NCI-H187 treated with DMSO at 0.1 percent for 48 hours (cell line): ENCODE measurements around the gene GPR183.

Source experiments
- DNase-seq: peaks from one replicate; lab custom pipeline; 2025; lab: John Stamatoyannopoulos, UW

Gene GPR183

DNA sequence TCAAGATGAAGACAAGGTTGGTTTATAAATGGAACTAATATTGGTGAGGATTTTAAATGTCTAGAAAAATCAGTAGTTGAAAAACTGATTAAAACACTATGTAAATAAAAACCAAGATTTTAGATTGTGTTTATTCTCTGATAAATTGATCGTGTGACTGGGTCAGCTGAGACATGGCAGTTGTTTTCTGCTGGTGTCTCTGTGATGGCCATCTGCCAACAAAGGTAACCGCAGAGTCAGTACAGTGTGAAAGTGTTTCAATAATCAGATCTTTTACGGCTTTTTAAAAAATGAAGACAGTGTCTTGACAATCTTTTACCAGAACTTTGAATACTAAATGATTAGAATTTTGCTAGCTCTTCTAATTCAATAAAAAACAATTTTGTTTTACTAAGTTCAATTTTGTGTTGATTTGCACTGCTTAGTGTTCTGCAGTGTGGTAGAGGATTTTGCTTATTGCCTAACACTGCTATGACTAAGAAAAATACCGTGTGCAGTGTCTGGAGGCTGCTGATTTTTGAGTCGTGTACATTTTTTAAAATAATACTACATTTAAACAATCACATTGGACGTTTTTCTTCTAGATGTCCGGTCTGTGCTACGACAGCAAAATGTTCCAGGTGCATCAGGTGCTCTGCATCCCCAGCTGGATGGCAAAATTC is 32.7 kb upstream of the GPR183 start:
- no peak for DNase-seq

DNA sequence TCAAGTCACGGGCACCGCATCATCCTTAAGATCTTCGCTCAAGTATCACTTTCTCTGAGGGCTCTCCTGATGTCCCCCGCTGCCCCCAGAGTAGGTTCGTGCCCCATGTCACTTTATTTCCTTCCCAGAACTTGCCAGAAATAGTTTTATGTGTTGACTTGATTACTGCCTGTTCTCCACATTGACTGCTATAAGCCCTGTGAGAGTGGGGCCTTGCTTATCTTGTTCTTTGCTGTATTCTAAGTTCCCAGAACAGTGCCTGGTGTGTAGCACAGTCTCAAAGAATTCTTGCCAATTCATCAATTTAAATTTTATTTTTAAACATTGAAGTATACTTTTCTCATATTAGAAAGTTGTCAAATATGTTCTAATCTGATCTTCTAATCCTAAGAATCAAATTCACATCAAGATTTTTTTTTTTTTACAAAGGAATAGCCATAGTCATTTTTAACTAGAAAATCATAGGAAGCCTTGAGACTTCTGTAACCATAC is 32.1 kb upstream of the GPR183 start:
- DNase-seq: no peak

DNA sequence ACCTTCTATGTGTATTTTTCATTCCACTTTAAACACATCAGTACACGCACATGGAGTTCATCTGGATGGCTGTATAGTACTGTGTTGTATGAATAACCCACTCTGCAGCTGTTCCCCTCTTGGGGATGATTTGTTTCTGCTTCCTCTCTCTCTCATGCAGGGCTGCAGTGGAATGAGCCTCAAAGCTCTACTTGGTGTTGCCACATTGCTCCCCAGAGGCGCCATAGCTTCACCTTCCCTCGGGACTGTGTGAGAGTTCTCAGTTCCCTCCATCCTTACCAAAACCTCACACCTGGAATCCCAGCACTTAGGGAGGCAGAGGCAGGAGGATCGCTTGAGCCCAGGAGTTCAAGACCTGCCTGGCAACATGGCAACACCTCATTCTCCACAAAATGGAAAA is 28.4 kb upstream of the GPR183 start:
- DNase-seq: no peak

- no peak for DNase-seq
These were observed 27.9 kb upstream of the GPR183 start for GRCh38 chr13:99335087-99335486.

DNA sequence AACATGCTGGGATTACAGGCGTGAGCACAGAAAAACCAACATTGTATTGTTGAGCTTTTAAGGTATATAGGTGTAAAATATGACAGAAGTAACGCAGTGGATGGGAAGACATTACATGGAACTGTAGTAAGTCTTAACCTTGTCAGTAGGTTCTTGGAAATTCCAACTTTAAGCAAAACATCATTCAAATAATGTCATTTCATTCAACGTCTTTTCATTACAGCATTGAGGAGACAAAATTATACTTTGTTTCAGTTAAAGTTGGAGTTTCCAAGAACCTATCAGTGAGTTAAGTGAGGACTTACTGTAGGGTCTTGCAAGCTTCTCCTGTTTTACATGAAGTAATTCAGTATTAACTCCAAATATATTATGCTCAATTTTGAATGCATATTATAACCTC is 27.0 kb upstream of the GPR183 start:
- DNase-seq: no peak

DNA sequence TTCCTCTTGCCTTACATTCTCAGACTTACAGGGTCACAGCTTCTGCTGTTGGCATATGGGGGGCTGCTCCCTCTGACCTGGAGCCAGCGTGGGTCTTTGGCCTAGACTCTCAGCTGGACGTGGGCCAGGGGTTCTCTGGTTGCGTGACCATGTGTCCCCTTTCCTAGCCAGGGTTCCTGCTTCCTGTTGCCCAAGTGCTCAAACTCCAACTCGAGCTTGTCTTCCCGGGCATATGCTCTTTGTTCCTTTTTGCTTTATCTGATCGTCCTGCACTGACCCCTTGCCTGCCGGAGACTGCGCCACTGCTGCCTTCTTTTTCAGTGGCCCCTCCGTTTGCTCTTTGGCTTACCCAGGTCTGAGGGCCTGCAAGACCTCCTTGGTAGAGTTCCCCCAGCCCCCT is 25.3 kb upstream of the GPR183 start:
- no peak for DNase-seq

DNA sequence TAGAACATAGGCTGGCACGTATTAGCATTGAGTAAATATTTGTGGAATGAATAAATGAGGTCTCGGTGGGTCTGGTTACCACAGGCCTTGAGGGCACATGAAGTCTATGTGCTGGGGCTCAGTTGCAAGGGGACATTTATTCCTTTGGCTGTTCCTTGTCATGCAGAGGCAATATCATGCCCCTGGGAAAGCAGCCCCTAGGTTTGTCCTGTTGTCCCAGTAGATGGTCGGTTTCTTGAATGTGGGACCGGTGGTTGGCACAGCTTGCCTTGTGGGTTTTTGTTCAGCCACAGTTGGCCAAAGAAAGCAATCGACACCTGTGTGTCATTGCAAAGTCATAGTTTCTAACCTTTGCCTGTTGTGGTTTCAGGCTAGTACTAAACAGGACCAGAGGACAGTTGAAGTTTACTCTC is 24.7 kb upstream of the GPR183 start:
- no peak for DNase-seq

DNA sequence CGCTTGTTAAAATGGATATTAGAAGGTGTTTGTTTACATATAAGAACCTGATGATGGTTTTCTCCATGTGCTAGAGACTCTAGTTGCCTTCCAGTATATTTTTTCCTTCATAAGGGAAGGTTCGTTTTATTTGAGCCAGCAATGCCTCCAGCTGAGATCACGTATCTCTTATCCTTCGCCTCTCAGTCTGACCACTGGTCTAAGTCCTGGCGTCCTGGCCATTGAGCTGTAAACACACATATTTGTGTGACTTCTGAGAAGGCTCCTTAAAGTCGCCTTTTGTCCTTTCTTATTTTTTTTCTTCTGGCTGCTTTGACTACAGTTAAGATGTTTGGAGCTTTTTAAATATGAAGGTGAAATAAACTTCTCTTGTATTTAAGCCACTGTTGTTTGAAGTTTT is 23.7 kb upstream of the GPR183 start:
- DNase-seq: no peak

- DNase-seq: no peak
These were observed 22.3 kb upstream of the GPR183 start for GRCh38 chr13:99329477-99329876.

GRCh38 chr13:99327761-99328160 is 20.6 kb upstream of the GPR183 start:
- no peak for DNase-seq

- DNase-seq: no peak
These were observed 19.9 kb upstream of the GPR183 start for GRCh38 chr13:99327126-99327525.

GRCh38 chr13:99326012-99326411 is 18.8 kb upstream of the GPR183 start:
- DNase-seq: no peak

DNA sequence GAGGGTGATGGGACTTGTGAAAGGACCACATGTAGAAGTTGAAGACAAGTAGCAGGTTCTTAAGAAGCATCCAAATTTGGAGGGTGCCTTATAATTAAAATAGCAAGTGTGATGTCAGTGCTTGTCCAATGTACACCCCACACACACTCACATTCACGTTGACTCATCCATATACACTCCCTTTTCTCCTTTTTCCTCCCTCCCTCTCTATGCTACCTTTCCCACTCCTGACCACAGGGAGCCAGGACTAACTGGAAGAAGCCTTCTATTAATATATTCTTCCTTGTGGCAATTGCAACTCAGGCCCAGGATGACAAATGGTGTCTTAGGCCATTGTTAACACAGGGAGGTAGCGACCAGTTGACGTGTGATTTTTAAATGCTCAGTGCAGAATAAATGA is 16.3 kb upstream of the GPR183 start:
- no peak for DNase-seq

GRCh38 chr13:99322297-99323103 is 15.3 kb upstream of the GPR183 start:
- no peak for DNase-seq

DNA sequence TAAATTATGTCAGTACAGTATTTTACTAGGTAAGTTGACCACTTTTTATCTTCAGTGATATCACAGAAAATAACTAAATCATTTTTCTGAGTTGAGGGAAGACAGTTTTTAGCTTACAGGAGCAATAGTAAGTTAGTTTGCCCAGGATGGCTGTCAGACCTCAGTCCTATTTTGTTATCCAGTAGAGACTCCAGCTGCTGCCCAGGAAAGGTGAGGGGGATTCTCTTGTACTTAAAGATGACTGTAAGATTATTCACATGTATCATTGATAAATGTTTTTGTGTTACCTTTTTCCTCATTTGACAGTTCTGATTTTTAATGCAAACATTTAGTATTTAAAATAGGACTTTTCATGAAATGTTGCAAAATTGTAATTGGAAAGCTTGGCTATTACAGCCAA is 14.5 kb upstream of the GPR183 start:
- DNase-seq: no peak

GRCh38 chr13:99320693-99321481 is 13.7 kb upstream of the GPR183 start:
- no peak for DNase-seq

- DNase-seq: peak; percentile 88
These were observed 9.6 kb upstream of the GPR183 start for GRCh38 chr13:99316657-99317256.

DNA sequence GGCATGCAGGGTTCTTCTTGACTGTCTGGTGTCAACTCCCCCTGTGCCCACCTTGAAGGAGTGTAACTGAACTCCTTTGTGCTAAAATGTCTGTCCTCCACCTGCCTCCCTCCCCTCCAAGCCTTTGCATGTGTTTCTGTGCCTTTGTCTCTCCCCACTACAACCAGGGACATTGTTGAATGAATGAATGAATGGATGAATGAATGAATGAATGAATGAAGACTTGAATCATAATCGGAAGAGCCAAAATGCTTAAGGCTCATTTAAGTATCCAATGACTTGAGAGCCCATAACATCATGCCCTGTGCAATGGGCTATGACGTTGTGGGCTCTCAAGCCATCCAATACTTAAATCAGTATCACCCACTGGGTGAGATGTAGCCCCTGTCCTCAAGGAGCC is 9.0 kb upstream of the GPR183 start:
- DNase-seq: no peak

DNA sequence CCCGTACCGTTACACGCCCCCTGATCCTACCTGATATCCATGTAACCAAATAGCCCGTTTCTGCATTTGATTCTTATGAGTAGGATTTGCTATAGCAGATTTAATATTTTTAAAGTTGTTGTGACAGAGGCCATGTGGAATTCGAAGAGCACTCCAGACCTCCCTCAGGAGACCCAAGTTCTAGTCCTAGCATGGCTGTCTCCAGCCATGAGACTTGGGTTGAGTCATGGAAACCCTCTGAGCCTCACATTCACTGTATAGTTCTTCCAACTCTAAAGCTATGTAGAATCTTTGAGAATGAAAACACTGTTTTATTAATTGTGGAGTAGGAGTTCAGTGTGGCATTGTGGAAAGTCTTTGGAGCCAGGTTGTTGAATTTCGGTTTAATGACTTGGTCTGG is 8.0 kb upstream of the GPR183 start:
- no peak for DNase-seq

- DNase-seq: no peak
These were observed 7.5 kb upstream of the GPR183 start for GRCh38 chr13:99314640-99315176.

- DNase-seq: no peak
These were observed 6.7 kb upstream of the GPR183 start for GRCh38 chr13:99313941-99314340.

- no peak for DNase-seq
These were observed 6.3 kb upstream of the GPR183 start for GRCh38 chr13:99313501-99313900.
